Suprapubic skin (tissue), 2 donors: ENCODE measurements around the gene TSPAN32.

Experiments
- EP300 ChIP-seq: sonication (generic); formaldehyde crosslinking; IDR thresholded peaks from one replicate; pipeline ENCODE4 v1.6.1; 2017; ENCODE audit warnings: antibody characterized with exemption
- POLR2A ChIP-seq, 2 donors: fragments of 450-650 bp; IDR thresholded peaks; one replicate each; pipeline ENCODE4 v1.6.1; 2017; ENCODE audit warnings: antibody characterized with exemption in 2 of 2, mild to moderate bottlenecking in 2 of 2, moderate library complexity in 2 of 2

GRCh38 chr11:2277933-2278523 lies 23.8 kb upstream of the TSPAN32 start:
- TF ChIP-seq EP300 (no peak), POLR2A (IDR thresholded peaks at IDR 0.05) (no peak)
